Parathyroid adenoma (tissue), 2 donors: ENCODE measurements around the gene TDRD9.

ENCODE experiments used
- H2AFZ ChIP-seq: fragments of 300-600 bp; sonication (generic); one replicate; pipeline ENCODE4 v1.7.0; 2017; ENCODE audit warnings: antibody characterized with exemption, mild to moderate bottlenecking
- H3K27ac ChIP-seq: fragments of 300-600 bp; sonication (generic); one replicate; pipeline ENCODE4 v1.7.0; 2017
- H3K27me3 ChIP-seq: fragments of 300-600 bp; sonication (generic); one replicate; pipeline ENCODE4 v1.7.0; 2017; ENCODE audit warnings: low read length; ENCODE audit not compliant: control insufficient read depth, insufficient read depth
- H3K36me3 ChIP-seq: fragments of 300-600 bp; sonication (generic); one replicate; pipeline ENCODE4 v1.7.0; 2017; ENCODE audit warnings: low read length; ENCODE audit not compliant: control insufficient read depth, insufficient read depth
- H3K4me1 ChIP-seq: fragments of 300-600 bp; sonication (generic); one replicate; pipeline ENCODE4 v1.7.0; 2017; ENCODE audit warnings: control low read depth
- H3K4me2 ChIP-seq: fragments of 300-600 bp; sonication (generic); one replicate; pipeline ENCODE4 v1.7.0; 2017; ENCODE audit warnings: low read length
- H3K4me3 ChIP-seq: fragments of 300-600 bp; sonication (generic); one replicate; pipeline ENCODE4 v1.7.0; 2017; ENCODE audit warnings: low read depth, low read length
- H3K79me2 ChIP-seq: fragments of 300-600 bp; sonication (generic); one replicate; pipeline ENCODE4 v1.7.0; 2017; ENCODE audit warnings: control low read depth
- H3K9ac ChIP-seq: fragments of 300-600 bp; sonication (generic); one replicate; pipeline ENCODE4 v1.7.0; 2017; ENCODE audit warnings: mild to moderate bottlenecking
- H3K9me3 ChIP-seq: fragments of 300-600 bp; sonication (generic); one replicate; pipeline ENCODE4 v1.7.0; 2017; ENCODE audit warnings: low read length; ENCODE audit not compliant: control insufficient read depth
- TF ChIP-seq, protein P1 (sequence below): fragments of 300-600 bp; sonication (generic); IDR thresholded peaks from one replicate; pipeline ENCODE4 v1.7.0; 2017; ENCODE audit warnings: antibody characterized with exemption, mild to moderate bottlenecking
- donor health status: primary hyperparathyroidism.

TDRD9 gene

DNA sequence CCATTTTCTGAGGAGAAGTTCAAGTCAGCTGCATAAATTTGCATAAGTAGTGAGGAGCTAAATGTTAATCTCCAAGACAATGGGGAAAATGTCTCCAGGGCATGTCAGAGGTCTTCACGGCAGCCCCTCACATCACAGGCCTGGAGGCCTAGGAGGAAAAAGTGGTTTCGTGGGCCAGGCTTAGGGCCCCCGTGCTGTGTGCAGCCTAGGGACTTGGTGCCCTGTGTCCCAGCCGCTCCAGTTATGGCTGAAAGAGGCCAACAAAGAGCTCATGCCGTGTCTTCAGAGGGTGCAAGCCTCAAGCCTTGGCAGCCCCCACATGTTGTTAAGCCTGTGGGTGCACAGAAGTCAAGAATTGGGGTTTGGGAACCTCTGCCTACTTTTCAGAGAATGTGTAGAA, 55.9 kb downstream of the TDRD9 start:
- H3K4me1 ChIP-seq, result no peaks in the 10 kb centered on the region
- no peak overlapping the region for H3K27ac ChIP-seq
- no peak overlapping the region for H2AFZ ChIP-seq
- no peaks in the 10 kb centered on the region for H3K9me3 ChIP-seq
- no peaks in the 10 kb centered on the region for H3K27me3 ChIP-seq
- H3K4me2 ChIP-seq, result no peak overlapping the region
- H3K4me3 ChIP-seq, result no peak overlapping the region
- TF ChIP-seq, protein P1, sequence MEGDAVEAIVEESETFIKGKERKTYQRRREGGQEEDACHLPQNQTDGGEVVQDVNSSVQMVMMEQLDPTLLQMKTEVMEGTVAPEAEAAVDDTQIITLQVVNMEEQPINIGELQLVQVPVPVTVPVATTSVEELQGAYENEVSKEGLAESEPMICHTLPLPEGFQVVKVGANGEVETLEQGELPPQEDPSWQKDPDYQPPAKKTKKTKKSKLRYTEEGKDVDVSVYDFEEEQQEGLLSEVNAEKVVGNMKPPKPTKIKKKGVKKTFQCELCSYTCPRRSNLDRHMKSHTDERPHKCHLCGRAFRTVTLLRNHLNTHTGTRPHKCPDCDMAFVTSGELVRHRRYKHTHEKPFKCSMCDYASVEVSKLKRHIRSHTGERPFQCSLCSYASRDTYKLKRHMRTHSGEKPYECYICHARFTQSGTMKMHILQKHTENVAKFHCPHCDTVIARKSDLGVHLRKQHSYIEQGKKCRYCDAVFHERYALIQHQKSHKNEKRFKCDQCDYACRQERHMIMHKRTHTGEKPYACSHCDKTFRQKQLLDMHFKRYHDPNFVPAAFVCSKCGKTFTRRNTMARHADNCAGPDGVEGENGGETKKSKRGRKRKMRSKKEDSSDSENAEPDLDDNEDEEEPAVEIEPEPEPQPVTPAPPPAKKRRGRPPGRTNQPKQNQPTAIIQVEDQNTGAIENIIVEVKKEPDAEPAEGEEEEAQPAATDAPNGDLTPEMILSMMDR, result no peak
- H3K36me3 ChIP-seq, result no peaks in the 10 kb centered on the region
- no peaks in the 10 kb centered on the region for H3K79me2 ChIP-seq
- no peak overlapping the region for H3K9ac ChIP-seq

DNA sequence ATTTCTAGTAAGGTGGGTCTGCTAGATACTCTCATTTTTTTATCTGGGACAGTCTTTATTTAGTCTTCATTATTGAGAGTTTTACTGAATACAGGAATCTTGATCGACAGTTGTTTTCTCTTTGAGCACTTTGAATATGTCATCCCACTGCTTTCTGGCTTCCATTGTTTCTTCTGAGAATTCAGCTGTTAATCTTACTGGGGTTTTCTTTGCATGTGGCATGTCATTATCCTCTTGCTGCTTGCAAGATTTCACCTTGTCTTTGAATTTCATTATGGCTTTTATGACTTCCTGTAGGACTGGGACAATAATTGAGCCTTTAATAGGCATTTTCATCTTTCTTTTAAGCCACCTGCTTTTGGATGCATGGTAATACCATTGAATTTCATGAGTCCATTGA, 60.8 kb downstream of the TDRD9 start:
- Histone ChIP-seq H3K27ac (no peak overlapping the region), H3K27me3 (no peaks in the 10 kb centered on the region), H3K79me2 (no peaks in the 10 kb centered on the region), H3K9me3 (no peaks in the 10 kb centered on the region), H3K36me3 (no peaks in the 10 kb centered on the region), H3K9ac (no peak overlapping the region), H3K4me2 (no peak overlapping the region), H3K4me3 (no peak overlapping the region), H3K4me1 (no peaks in the 10 kb centered on the region), H2AFZ (no peak overlapping the region)
- TF ChIP-seq, protein P1, result no peak

- H3K9me3 ChIP-seq, result no peaks in the 10 kb centered on the region
- no peaks in the 10 kb centered on the region for H3K36me3 ChIP-seq
- no peaks in the 10 kb centered on the region for H3K4me1 ChIP-seq
- H3K79me2 ChIP-seq, result no peaks in the 10 kb centered on the region
- H2AFZ ChIP-seq, result no peak overlapping the region
- H3K27ac ChIP-seq, result no peak overlapping the region
- no peak overlapping the region for H3K4me2 ChIP-seq
- no peaks in the 10 kb centered on the region for H3K27me3 ChIP-seq
- H3K4me3 ChIP-seq, result no peak overlapping the region
- H3K9ac ChIP-seq, result no peak overlapping the region
- TF ChIP-seq, protein P1, result no peak
These were observed 61.7 kb downstream of the TDRD9 start for GRCh38 chr14:103989964-103990363.

- TF ChIP-seq, protein P1, result no peak
- Histone ChIP-seq H3K4me1 (no peaks in the 10 kb centered on the region), H3K4me3 (no peak overlapping the region), H3K79me2 (no peaks in the 10 kb centered on the region), H2AFZ (no peak overlapping the region), H3K27me3 (no peaks in the 10 kb centered on the region), H3K4me2 (no peak overlapping the region), H3K9me3 (no peaks in the 10 kb centered on the region), H3K36me3 (no peaks in the 10 kb centered on the region), H3K27ac (no peak overlapping the region), H3K9ac (no peak overlapping the region)
These were observed 66.4 kb downstream of the TDRD9 start for GRCh38 chr14:103994535-103995184.

DNA sequence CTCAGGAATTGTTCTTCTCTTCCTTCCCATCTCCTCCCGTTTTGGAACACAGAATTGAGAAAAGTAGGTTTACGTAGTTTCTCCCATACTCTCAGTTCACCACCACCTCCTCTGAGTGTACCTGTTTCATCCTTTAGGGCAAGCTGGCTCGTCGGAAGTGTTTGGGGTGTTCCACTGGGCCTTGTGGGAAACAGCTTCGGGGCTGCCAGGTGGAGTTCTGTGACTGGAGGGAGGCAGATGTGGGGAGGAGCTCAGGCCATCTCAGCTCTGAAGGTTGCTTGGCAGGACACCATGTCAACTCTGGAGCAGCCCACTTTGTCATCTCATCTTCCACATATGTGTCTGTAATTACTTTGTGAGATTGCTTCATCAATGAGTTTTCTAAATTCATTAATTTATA, 67.6 kb downstream of the TDRD9 start:
- no peaks in the 10 kb centered on the region for H3K36me3 ChIP-seq
- H3K9ac ChIP-seq, result no peak overlapping the region
- no peaks in the 10 kb centered on the region for H3K27me3 ChIP-seq
- no peak overlapping the region for H3K4me2 ChIP-seq
- H2AFZ ChIP-seq, result peak overlapping the region; percentile 25
- H3K4me3 ChIP-seq, result no peak overlapping the region
- H3K9me3 ChIP-seq, result no peaks in the 10 kb centered on the region
- TF ChIP-seq, protein P1, result no peak
- H3K4me1 ChIP-seq, result no peaks in the 10 kb centered on the region
- no peaks in the 10 kb centered on the region for H3K79me2 ChIP-seq
- H3K27ac ChIP-seq, result no peak overlapping the region
